Measurements from ENCODE around the gene RNASET2. TPM values are rescaled to one million over a fixed set of nuclear protein-coding genes. Genes with fewer than 3 reads are reported as not detected.

RNASET2 gene
- total and polyA plus RNA-seq, 7 donors: 2.8 to 10.1 (median 3.9) TPM

- no peak overlapping the region for H3K4me3 ChIP-seq
- H3K27me3 ChIP-seq (ENCODE audit: insufficient read depth in 3 of 3, low read length in 2 of 3): no peaks in the 10 kb centered on the region
- intact Hi-C loops (cut with DNase I): no loop called here
- H3K4me1 ChIP-seq: no peaks in the 10 kb centered on the region
- H3K9me3 ChIP-seq: no peaks in the 10 kb centered on the region
- ATAC-seq (no peak), DNase-seq (no peak)
- 96% methylated on average over 2 of the region's 2 CpGs for WGBS, 3 donors
- no peak overlapping the region for H3K27ac ChIP-seq
- no peaks in the 10 kb centered on the region for H3K36me3 ChIP-seq (ENCODE audit: insufficient read depth in 1 of 2, low read depth in 1 of 2)
- TF ChIP-seq, protein P1, sequence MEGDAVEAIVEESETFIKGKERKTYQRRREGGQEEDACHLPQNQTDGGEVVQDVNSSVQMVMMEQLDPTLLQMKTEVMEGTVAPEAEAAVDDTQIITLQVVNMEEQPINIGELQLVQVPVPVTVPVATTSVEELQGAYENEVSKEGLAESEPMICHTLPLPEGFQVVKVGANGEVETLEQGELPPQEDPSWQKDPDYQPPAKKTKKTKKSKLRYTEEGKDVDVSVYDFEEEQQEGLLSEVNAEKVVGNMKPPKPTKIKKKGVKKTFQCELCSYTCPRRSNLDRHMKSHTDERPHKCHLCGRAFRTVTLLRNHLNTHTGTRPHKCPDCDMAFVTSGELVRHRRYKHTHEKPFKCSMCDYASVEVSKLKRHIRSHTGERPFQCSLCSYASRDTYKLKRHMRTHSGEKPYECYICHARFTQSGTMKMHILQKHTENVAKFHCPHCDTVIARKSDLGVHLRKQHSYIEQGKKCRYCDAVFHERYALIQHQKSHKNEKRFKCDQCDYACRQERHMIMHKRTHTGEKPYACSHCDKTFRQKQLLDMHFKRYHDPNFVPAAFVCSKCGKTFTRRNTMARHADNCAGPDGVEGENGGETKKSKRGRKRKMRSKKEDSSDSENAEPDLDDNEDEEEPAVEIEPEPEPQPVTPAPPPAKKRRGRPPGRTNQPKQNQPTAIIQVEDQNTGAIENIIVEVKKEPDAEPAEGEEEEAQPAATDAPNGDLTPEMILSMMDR (IDR thresholded peaks at IDR 0.05): no peak
Observed at GRCh38 chr6:166972101-166972500, 15.8 kb upstream of the RNASET2 start.

DNA sequence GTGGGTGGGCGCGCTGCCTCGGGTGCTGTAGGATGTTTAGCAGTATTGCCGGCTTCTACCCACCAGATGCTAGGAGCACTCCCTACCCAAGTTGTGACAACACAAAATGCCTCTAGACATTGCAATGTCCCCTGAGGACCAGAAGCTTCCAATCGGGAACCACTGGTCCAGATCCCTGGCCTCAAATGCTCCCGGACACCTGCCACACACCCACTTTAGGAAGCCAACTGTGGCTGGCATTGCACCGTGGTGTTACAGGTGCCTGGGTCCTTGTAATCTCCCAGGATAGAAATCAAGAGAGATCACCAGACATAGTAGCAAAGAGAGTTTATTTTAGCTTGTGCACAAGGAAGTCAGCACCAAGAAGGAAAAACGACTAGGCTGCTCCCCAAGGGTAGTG lies 14.9 kb upstream of the RNASET2 start:
- 81 to 89% (median 86%) methylated on average over 8 of the region's 8 CpGs for WGBS, 3 donors
- no peaks in the 10 kb centered on the region for H3K27me3 ChIP-seq (ENCODE audit: insufficient read depth in 3 of 3, low read length in 2 of 3)
- no peak overlapping the region for H3K27ac ChIP-seq
- DNase-seq (no peak), ATAC-seq (no peak)
- no peaks in the 10 kb centered on the region for H3K36me3 ChIP-seq (ENCODE audit: insufficient read depth in 1 of 2, low read depth in 1 of 2)
- intact Hi-C loops (cut with DNase I): no loop called here
- TF ChIP-seq, protein P1 (IDR thresholded peaks at IDR 0.05): no peak
- H3K4me3 ChIP-seq: no peak overlapping the region
- no peaks in the 10 kb centered on the region for H3K4me1 ChIP-seq
- H3K9me3 ChIP-seq: no peaks in the 10 kb centered on the region

- H3K9me3 ChIP-seq: no peaks in the 10 kb centered on the region
- H3K36me3 ChIP-seq (ENCODE audit: insufficient read depth in 1 of 2, low read depth in 1 of 2): no peaks in the 10 kb centered on the region
- ATAC-seq (no peak), DNase-seq (no peak)
- H3K4me1 ChIP-seq: no peaks in the 10 kb centered on the region
- TF ChIP-seq, protein P1 (IDR thresholded peaks at IDR 0.05): no peak
- WGBS, 3 donors: 86 to 96% (median 88%) methylated on average over 17 of the region's 17 CpGs
- no peaks in the 10 kb centered on the region for H3K27me3 ChIP-seq (ENCODE audit: insufficient read depth in 3 of 3, low read length in 2 of 3)
- intact Hi-C loops (cut with DNase I): no loop called here
- H3K27ac ChIP-seq: no peak overlapping the region
- no peak overlapping the region for H3K4me3 ChIP-seq
Observed at GRCh38 chr6:166970776-166971175, 14.4 kb upstream of the RNASET2 start.

DNA sequence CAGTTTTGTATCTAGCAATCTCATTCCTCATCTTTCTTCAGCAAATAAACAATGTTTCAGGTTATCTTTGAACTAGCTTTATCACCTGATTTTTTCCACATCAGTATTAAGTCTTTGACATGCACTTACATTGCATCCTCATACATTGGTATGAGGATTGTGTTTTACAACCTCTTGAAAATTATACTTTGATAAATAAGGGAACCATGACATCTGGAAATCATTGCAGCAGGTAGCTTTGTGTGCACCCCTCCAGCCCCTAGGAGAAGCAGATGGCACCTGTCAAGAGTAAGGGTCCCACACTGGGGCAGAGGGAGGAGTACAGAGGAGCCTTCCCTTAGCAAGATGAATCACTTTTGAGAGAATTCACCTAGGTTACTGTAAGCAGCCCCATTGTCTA lies 13.7 kb upstream of the RNASET2 start:
- no peaks in the 10 kb centered on the region for H3K4me1 ChIP-seq
- ATAC-seq: no peak
- TF ChIP-seq, protein P1 (IDR thresholded peaks at IDR 0.05): no peak

GRCh38 chr6:166969390-166970002 lies 13.1 kb upstream of the RNASET2 start:
- ATAC-seq (no peak), DNase-seq (no peak)
- Histone ChIP-seq H3K27ac (no peak overlapping the region), H3K4me3 (no peak overlapping the region), H3K9me3 (no peaks in the 10 kb centered on the region), H3K36me3 (ENCODE audit: insufficient read depth in 1 of 2, low read depth in 1 of 2) (no peaks in the 10 kb centered on the region), H3K4me1 (no peaks in the 10 kb centered on the region), H3K27me3 (ENCODE audit: insufficient read depth in 3 of 3, low read length in 2 of 3) (no peaks in the 10 kb centered on the region)
- intact Hi-C loops (cut with DNase I): no loop called here
- WGBS, 3 donors: 74 to 78% (median 76%) methylated on average over 8 of the region's 8 CpGs
- TF ChIP-seq, protein P1 (IDR thresholded peaks at IDR 0.05): no peak

More for the DNA sequence above, 13.7 kb upstream of the RNASET2 start:
- no peak for DNase-seq
- no peak overlapping the region for H3K27ac ChIP-seq
- no peaks in the 10 kb centered on the region for H3K27me3 ChIP-seq (ENCODE audit: insufficient read depth in 3 of 3, low read length in 2 of 3)
- H3K36me3 ChIP-seq (ENCODE audit: insufficient read depth in 1 of 2, low read depth in 1 of 2): no peaks in the 10 kb centered on the region
- no peak overlapping the region for H3K4me3 ChIP-seq
- no peaks in the 10 kb centered on the region for H3K9me3 ChIP-seq
- intact Hi-C loops (cut with DNase I): no loop called here

Data from psoas muscle (tissue), 8 donors.